GM21619 (cell line): ENCODE results near the gene IL18BP.

Experiments used
- ATAC-seq: cut with Tn5 transposase; IDR thresholded peaks from one replicate; pipeline ENCODE4 v1.9.1; 2021; ENCODE audit not compliant: unreplicated experiment

IL18BP gene

DNA sequence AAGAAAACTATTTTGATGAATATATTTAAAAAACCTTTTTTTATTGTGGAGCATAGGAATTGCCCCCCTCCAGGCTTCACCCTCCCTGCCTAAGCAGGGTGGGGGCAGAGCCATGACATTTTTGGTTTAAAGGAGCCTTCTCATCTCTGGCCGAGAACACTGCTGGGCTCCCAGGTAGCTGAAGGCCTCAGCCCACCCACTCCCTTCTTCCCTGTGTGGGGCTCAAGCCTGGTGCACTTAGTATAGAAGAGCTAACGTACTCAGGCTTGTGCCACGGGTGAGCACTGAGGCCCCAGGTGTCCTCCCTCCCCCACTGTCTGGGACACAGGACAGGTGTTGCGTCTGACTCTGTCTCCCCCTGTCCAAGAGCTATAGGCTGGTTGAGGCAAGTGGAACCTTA is 2.2 kb upstream of the IL18BP start:
- ATAC-seq: no peak

DNA sequence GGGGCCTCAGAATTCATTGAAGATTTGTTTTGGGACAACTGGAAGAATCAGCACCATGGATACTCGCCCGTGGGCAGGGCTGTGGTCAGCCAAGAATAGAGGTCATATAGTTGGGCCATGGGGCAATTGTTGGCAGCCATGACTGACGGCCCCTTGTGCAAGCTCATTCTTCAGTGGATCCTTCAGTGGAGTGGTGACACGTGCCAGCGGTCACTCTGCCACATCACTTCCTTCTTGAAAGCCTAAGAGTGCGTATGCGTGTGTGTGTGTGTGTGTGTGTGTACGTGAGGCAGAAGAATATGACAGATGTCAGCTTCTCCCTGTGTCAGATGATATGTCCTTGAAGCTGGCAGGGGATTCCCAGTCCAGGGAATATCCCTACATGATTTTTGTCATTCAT is 1.8 kb upstream of the IL18BP start:
- no peak for ATAC-seq

DNA sequence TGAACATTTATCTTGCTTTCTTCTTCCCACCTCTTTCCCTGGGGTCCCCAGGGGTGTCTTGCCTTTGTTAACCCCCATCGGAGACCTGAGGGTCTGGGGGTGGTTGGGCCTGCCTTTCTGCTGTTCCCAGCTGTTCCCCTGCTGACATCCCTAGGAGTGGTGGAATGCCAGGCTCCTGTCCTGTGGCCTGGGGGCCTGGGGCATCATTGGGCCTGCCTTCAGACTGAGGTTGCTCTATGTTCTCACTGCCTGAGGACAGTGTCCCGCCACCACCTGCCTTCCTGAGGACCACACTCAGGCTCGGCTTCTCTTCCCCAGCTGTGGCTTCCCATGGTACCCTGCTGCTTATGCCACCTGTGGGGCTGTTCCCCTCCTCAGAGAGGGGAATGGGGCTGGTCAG is 1.1 kb upstream of the IL18BP start:
- ATAC-seq: no peak

DNA sequence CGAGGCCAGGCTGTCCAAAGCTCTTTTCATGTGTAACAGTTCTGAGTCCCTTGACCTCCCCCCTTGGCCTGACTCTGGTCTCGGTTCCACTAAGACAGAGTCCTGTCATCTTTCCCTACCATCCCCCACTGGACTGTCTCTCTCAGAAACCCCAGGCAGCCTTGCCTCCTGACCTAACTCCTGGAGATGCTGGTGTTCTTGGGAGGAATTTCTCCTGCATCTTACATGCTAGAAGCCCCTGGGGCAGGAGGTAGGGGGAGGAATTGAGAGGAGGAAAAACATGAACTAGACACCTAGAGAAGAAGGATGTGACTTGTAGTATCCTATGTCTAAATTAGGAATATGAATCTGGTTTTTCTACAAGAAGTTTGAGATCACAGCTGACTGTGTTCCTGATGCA is 648 bp upstream of the IL18BP start:
- no peak for ATAC-seq

DNA sequence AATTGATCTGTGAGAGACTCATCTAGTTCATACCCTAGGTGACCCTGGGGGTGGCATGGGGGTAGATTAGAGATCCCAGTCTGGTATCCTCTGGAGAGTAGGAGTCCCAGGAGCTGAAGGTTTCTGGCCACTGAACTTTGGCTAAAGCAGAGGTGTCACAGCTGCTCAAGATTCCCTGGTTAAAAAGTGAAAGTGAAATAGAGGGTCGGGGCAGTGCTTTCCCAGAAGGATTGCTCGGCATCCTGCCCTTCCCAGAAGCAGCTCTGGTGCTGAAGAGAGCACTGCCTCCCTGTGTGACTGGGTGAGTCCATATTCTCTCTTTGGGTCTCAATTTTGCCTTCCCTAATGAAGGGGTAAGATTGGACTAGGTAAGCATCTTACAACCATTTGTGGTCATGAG is 653 bp downstream of the IL18BP start:
- no peak for ATAC-seq

DNA sequence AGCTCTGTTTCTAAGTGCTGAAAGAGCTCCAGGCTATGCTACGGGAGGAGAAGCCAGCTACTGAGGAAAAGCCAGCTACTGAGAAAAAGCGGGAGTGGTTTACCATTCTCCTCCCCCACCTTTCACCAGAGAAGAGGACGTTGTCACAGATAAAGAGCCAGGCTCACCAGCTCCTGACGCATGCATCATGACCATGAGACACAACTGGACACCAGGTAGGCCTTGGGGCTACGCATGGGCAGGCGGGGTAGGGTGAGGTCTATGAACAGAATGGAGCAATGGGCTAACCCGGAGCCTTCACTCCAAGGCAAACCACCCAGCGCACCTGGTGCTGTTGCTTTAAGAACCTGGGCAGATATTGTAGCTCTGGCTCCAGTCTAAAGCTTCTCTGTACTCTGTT is 1.1 kb downstream of the IL18BP start:
- ATAC-seq: no peak

DNA sequence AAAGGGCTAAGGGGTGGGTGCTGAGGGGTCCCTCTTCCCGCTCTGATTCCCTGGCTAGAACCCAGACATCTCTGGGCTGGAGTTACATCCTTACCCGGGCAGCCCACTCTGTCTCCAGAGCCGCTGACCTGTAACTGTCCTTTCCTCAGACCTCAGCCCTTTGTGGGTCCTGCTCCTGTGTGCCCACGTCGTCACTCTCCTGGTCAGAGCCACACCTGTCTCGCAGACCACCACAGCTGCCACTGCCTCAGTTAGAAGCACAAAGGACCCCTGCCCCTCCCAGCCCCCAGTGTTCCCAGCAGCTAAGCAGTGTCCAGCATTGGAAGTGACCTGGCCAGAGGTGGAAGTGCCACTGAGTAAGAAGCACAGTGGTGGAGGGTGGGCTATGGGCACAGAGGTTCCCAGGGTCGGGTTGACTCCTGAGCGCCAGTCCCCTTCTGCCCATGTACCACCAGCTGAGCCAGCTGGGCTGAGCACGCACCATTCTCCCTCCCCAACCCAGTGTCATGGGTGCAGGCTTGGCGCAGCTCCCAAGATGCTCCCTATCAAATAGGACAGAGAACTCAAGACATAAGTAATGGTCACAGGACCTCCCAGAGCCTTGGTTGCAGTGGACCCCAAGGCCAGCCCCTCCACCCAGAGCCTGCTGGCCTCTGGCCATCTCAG is 1.6 kb downstream of the IL18BP start:
- ATAC-seq: no peak

DNA sequence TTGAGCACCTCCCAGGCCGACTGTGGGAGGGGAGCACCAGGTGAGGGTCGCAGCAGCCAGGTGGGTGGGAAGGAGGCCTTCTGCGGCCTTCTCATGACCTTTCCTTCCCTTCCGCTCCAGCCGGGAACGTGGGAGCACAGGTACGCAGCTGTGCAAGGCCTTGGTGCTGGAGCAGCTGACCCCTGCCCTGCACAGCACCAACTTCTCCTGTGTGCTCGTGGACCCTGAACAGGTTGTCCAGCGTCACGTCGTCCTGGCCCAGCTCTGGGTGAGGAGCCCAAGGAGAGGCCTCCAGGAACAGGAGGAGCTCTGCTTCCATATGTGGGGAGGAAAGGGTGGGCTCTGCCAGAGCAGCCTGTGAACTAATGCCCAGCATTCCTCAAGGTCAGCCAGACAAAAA is 2.6 kb downstream of the IL18BP start:
- no peak for ATAC-seq

DNA sequence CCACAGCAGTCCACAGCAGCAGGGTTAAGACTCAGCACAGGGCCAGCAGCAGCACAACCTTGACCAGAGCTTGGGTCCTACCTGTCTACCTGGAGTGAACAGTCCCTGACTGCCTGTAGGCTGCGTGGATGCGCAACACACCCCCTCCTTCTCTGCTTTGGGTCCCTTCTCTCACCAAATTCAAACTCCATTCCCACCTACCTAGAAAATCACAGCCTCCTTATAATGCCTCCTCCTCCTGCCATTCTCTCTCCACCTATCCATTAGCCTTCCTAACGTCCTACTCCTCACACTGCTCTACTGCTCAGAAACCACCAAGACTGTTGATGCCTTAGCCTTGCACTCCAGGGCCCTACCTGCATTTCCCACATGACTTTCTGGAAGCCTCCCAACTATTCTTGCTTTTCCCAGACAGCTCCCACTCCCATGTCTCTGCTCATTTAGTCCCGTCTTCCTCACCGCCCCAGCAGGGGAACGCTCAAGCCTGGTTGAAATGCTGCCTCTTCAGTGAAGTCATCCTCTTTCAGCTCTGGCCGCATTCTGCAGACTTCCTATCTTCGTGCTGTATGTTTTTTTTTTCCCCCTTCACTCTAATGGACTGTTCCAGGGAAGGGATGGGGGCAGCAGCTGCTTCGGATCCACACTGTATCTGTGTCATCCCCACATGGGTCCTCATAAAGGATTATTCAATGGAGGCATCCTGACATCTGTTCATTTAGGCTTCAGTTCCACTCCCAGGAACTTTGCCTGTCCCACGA is 3.3 kb downstream of the IL18BP start:
- ATAC-seq: no peak

DNA sequence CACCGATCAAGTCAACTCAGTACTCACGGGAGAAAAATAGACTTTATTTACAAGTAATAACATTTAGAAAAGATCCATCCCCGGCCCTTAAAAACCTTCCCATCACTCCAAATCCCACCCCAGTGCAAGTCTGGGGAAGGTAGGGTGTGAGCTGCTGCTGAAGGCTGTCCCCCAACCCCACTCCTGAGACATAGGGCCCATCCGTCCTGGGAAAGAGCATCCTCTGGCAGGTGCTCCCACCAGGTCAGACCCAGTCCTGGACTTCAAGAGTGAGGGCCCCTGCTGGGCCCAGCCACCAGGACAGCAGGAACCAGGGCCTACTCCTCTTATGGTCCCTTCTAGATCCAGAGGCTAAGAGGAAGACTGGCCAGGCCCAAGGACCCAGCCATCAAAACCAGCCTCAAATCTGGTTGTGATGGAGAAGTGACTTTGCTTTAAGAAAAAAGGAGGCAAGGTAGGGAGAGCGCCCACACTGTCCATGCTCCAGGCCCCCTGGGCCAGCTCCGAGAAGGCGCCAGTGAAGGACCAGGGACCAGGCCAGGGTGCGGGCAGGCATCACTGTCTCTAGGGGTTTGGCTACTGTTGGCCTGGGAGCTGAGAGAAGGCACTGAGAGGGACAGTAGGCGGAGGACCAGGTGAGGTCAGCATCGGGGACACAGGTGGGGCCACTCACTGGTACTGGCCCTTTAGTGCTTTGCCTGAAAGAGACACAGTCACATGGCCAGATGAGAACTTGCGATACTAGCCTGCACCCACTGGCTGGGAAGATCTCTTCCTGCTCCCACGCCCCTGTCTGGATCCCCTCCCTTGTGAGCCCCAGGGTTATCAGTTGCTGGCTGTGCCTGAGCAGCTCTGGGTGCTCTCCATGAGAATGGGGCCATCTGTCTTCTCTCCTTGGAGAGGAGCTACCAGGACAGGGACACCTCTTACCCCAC is 4.4 kb downstream of the IL18BP start:
- no peak for ATAC-seq

DNA sequence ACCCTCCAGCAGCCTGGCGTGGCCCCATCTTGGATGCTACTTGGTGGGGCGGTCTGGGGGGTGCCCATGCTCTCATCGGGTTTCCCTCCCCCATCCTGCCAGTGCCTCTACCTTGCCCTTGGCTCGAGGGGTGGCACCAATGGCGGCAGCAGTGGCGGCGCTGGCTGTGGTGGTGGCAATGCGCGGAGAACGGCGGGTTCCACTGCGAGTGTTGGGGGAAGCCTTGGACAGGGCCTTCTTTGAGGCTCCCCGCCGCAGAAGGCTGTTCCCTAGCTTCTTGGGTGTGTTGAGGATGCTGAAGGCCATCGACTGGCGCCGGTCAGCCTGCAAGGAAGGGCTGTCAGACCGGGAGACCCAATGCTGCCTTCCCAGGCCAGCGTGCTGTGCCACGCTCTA is 5.1 kb downstream of the IL18BP start:
- ATAC-seq: no peak

DNA sequence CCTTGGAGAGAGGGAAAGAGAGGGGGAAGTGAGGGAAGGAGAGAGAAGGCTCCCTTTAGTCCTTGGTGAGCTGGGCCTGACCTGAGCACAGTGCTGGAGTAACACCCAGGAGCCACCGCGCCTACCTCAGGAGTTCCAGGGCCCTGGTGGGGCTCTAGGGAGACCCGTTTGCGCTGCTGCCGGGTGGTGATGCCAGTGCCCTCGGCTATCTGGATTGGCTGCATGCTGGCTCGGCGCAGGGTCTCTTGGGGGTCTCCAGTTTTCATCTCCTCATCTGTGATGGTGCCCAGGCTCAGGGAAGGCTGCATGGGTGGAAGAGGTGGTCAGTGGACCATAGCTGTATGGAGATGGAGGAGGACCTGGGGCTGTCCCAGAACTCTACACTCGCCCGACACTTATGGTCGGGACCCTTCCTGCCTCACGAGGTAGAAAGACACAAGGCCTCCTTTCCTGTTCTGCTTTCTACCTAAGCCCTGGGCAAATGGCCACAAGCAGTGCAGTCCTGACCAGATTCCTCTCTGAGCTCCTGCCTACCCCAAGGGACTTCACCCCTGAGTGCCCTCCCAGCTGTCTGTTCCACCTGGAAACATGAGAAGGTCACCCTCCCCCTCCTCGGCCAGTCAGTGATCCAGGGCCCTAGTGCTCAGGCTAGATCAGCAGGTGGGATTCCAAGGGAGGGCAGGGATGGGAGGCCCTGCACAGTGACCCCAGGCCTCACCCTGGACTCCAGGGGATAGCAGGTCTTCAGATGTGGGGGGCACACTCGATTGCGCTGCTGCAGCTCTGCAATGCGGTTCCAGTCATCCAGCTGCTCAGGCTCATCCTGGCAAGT is 6.0 kb downstream of the IL18BP start:
- no peak for ATAC-seq

DNA sequence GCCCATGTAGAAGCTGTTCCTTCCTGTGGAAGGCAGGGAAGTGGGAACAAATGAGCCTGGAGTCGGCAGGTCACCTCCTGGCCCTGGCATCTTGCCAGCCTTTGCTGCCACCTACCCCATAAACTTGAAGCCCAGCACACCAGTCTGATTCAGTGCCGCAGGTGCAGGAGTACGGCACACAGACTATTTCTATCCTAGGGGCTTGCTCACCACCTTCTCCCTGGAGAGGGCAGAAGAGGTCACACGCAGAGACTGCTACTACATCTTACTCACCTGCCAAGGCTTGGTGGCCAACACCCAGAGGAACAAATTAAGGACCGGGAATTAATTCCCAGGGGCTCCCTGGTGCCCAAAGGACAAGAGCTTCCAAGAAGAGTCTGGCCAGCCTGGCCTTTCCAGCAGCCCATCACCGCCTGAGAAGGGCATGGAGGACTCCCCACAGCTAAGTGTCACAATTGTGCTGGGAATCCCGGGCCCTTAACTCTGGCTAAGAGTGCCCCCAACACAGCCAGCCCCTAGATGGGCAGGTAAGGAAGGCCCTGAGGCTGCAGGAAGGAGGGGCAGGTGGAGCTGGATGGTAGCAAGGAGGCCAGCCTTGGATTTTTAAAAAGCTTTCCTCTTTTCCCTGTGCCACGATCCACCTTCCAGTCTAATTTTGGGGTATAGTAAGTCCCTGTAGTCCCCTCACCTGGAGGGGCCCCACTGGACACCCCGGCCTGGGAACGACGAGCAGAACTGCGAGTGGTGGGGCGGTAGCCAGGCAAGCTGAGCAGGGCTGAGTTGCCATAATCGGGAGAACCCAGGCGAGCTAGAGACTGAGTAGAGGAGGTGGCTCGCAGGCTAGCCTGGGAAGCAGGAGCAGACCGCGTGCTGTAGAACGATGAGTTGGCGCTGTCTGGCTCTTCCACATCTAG is 6.9 kb downstream of the IL18BP start:
- no peak for ATAC-seq

DNA sequence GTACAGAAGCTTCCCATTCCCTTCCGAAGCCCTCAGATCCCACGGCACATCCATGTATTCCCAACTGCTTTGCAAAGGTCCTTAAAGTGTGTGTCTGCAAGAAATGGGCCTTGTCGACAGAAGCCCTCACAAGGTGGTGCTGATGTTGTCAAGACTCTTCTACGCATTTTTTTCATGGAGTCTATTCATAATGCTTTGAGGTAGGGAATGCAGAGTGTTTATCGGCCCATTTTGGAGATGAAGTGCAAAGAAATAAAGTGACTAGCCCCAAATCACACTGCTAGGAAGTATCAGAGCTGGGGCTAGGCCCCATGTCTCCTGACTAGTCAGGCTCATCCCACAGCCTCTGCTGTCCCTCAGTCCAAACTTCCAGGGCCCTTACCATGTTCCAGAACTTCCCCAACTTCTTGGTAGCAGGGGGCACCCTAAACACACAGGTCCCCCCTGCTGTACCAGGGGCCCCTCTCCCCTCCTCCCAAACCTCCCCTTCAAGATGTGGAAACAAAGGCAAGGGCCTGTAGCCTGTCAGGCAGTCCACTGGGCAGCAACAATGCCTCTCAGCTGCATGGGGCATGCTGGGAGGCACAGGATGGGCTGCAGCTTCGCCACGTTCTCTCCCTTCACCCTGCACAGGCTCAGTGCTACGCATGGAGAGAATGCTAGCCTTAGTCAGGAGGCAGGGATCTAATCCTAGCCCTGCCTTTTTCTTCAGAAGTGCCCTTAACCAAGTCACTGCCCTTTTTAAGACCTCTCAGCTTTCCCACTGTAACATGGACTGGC is 7.8 kb downstream of the IL18BP start:
- no peak for ATAC-seq

DNA sequence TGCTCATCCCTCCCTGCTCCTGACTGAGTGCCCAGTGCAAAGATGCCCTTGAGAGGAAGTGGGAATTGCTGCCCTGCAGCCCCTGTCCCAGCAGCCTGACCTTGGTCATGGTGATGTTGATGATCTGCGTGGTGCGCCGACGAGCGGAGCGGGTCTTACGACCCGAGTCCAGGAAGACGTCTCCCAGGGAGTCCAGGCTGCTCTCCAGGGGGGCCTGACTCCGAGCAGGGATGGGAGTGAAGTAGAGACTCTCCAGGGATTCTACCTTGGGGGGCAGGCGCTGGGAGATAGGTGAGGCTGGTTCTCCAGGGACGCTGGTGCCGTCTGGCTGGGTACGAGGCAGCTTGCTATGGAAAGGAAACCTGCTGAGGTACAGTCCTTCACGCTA is 8.4 kb downstream of the IL18BP start:
- no peak for ATAC-seq

DNA sequence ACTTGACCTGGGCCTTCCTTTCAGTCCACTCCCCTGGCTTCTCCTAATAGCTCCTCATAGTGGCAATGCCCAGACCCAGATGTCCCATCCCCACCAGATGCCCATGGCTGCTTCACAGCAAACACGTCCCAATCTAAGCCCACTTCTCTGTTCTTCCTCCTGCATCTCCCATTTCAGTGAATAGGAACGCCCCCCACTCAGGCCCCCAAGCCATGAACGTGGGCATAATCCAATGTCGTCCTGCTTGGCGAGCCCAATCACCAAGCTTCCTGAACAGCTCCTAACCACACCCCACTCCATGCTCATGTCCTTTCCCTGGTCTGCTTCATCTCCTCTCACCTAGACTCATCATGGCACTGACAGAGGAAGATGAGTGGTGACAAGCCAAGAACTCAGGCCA is 8.9 kb downstream of the IL18BP start:
- no peak for ATAC-seq

DNA sequence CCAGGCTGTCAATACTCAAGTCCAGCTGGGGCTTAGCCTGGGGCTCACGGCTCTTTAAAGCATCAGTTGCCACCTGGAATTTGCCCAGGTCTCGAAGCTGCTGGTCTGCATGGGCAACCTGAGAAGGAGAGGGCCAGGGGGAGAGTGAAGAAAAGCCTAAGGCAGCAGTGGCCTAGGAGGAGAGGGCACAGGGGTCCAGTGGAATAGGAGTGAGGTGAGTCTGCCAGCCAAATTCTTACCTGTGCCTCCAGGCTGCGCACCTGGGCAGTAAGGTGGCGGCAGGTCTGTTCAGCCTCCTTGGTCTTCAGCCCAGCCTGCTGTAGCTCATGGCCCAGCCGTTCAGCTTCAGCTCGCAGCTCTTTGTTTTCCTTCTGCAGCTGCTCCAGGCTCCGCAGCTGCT is 10.0 kb downstream of the IL18BP start:
- ATAC-seq: no peak

DNA sequence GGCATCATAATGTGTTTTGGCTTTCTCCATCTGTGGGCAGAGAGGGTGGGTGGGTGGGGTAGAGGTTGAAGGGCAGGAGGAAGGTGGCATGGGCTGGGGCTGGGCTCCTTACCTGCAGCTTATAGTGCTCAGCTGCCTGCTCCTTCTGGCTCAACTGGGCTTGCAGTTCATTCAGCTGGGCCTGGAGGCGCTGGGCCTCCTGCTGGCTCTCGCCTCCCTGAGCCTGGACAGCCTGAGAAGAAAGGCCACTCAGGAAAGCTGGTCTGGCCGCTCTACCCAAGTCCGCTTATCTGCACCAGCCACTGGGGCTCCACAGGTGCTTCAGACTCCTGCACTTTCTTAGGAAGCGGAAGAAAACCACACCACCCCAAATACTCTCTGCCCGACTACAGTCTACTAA is 10.4 kb downstream of the IL18BP start:
- ATAC-seq: no peak

DNA sequence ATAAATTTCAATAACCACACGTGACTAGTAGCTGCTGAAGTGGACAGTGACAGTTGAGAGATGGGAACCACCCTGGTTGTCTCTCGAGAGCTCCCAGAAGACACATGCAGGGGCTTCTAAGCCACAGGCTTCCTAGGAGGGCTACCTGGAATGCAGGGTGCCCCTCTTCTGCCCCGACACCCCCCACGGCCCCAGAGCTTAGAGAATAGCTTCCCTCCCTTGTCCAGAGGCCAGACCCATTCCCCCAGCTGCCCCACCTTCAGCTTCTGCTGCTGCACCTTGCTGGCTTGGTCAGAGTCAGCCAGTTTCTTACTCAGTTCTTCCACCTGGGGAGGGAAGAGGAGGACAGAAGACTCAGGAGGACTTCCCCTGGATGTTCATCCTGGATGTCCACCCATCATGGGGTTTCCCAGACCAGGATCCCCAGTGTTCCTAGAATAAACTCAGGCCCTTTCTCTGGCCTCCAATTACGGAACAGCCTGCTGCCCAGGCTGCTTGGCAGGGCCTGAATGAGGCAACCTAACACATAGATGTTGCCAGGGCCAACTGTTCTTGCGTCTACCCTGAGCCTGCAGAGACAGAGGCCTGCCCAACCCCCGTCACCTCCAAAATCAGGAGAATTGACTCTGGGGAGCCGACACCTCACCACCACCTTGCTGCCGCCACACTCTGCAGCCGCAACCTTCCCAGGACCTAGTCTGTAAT is 12.0 kb downstream of the IL18BP start:
- ATAC-seq: no peak
